PC-3 (cell line): Measurements from ENCODE around the gene HNMT.
"Not testable (repeated sequence)": the region's sequence is repeated elsewhere in the genome, so short reads cannot be mapped to it uniquely, and the experiment has no call there.

Experiments used
- EZH2 ChIP-seq: fragments of 300-600 bp; sonication (generic); IDR thresholded peaks from one replicate; pipeline ENCODE4 v1.6.1; 2017; ENCODE audit warnings: antibody characterized with exemption, mild to moderate bottlenecking, low read length; ENCODE audit not compliant: unreplicated experiment
- EZH2phosphoT487 ChIP-seq: fragments of 300-600 bp; sonication (generic); IDR thresholded peaks from 2 replicates; pipeline ENCODE4 v1.6.1; 2018; ENCODE audit warnings: mild to moderate bottlenecking, antibody characterized with exemption, low read length, borderline replicate concordance
- TF ChIP-seq, protein P1 (sequence below): fragments of 300-600 bp; sonication (generic); conservative IDR thresholded peaks from 2 replicates; pipeline ENCODE4 v1.5.1; 2017; ENCODE audit warnings: antibody characterized with exemption, low read depth, mild to moderate bottlenecking, low read length

DNA sequence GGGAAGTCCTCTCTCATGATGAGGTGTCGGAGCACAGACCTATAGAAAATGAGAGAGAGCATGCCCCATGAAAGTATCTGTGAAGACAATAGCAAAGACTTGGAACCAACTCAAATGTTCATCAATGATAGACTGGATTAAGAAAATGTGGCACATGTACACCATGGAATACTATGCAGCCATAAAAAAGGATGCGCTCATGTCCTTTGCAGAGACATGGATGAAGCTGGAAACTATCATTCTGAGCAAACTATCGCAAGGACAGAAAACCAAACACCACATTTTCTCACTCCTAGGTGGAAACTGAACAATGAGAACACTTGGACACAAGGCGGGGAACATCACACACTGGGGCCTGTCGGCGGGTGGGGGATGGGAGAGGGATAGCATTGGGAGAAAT, 79.3 kb downstream of the HNMT start:
- TF ChIP-seq, protein P1, sequence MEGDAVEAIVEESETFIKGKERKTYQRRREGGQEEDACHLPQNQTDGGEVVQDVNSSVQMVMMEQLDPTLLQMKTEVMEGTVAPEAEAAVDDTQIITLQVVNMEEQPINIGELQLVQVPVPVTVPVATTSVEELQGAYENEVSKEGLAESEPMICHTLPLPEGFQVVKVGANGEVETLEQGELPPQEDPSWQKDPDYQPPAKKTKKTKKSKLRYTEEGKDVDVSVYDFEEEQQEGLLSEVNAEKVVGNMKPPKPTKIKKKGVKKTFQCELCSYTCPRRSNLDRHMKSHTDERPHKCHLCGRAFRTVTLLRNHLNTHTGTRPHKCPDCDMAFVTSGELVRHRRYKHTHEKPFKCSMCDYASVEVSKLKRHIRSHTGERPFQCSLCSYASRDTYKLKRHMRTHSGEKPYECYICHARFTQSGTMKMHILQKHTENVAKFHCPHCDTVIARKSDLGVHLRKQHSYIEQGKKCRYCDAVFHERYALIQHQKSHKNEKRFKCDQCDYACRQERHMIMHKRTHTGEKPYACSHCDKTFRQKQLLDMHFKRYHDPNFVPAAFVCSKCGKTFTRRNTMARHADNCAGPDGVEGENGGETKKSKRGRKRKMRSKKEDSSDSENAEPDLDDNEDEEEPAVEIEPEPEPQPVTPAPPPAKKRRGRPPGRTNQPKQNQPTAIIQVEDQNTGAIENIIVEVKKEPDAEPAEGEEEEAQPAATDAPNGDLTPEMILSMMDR = not testable (repeated sequence)
- not testable (repeated sequence) for TF ChIP-seq EZH2, EZH2phosphoT487
